ENCODE data around the gene RIPPLY1.

The RIPPLY1 gene

GRCh38 chrX:106903291-106903824 is at the start of gene RIPPLY1:
RIPPLY1 (minus strand) TSS chrX:106903341; CDS start chrX:106903287, 54 bp downstream.
- no peak for DNase-seq

- no peak for DNase-seq
Observed at GRCh38 chrX:106952538-106952937, 49.4 kb upstream of the RIPPLY1 start.

- no peak for DNase-seq
Observed at GRCh38 chrX:106952089-106952488, 48.9 kb upstream of the RIPPLY1 start.

GRCh38 chrX:106951230-106951629 is 48.1 kb upstream of the RIPPLY1 start:
- no peak for DNase-seq

- DNase-seq = no peak
Observed at GRCh38 chrX:106950381-106950780, 47.2 kb upstream of the RIPPLY1 start.

- no peak for DNase-seq
Observed at GRCh38 chrX:106949366-106949765, 46.2 kb upstream of the RIPPLY1 start.

GRCh38 chrX:106948641-106949040 is 45.5 kb upstream of the RIPPLY1 start:
- DNase-seq = no peak

- no peak for DNase-seq
Observed at GRCh38 chrX:106946464-106946863, 43.3 kb upstream of the RIPPLY1 start.

- DNase-seq = no peak
Observed at GRCh38 chrX:106940068-106940467, 36.9 kb upstream of the RIPPLY1 start.

GRCh38 chrX:106939566-106939965 is 36.4 kb upstream of the RIPPLY1 start:
- no peak for DNase-seq

GRCh38 chrX:106936246-106936645 is 33.1 kb upstream of the RIPPLY1 start:
- DNase-seq = no peak

- DNase-seq = no peak
Observed at GRCh38 chrX:106935175-106935574, 32.0 kb upstream of the RIPPLY1 start.

GRCh38 chrX:106933538-106933961 is 30.4 kb upstream of the RIPPLY1 start:
- no peak for DNase-seq

GRCh38 chrX:106932960-106933537 is 29.9 kb upstream of the RIPPLY1 start:
- DNase-seq = no peak

- no peak for DNase-seq
Observed at GRCh38 chrX:106932492-106932923, 29.4 kb upstream of the RIPPLY1 start.

GRCh38 chrX:106931831-106932491 is 28.8 kb upstream of the RIPPLY1 start:
- DNase-seq = no peak

GRCh38 chrX:106928227-106928626 is 25.1 kb upstream of the RIPPLY1 start:
- DNase-seq = no peak

- no peak for DNase-seq
Observed at GRCh38 chrX:106927700-106928099, 24.6 kb upstream of the RIPPLY1 start.

GRCh38 chrX:106927023-106927422 is 23.9 kb upstream of the RIPPLY1 start:
- DNase-seq = no peak

GRCh38 chrX:106921637-106922036 is 18.5 kb upstream of the RIPPLY1 start:
- DNase-seq = no peak

- DNase-seq = no peak
Observed at GRCh38 chrX:106919932-106920452, 16.9 kb upstream of the RIPPLY1 start, which contains the start of gene CLDN2. CLDN2 (plus strand) TSS chrX:106920402; CDS start chrX:106928229, 7,827 bp downstream.

GRCh38 chrX:106917830-106918500 is 14.8 kb upstream of the RIPPLY1 start:
- DNase-seq = no peak

GRCh38 chrX:106912864-106913263 is 9.7 kb upstream of the RIPPLY1 start:
- DNase-seq = no peak

- DNase-seq = no peak
Observed at GRCh38 chrX:106906361-106906760, 3.2 kb upstream of the RIPPLY1 start.
